ENCODE measurements around the gene ARL2. TPM values are rescaled to one million over a fixed set of nuclear protein-coding genes. Genes with fewer than 3 reads are reported as not detected.
"Not testable (repeated sequence)": the region's sequence is repeated elsewhere in the genome, so short reads cannot be mapped to it uniquely, and the experiment has no call there.

The ARL2 gene
- total RNA-seq, 4 donors from 2014 or later, result 64.4 to 103 (median 77.2) TPM

DNA sequence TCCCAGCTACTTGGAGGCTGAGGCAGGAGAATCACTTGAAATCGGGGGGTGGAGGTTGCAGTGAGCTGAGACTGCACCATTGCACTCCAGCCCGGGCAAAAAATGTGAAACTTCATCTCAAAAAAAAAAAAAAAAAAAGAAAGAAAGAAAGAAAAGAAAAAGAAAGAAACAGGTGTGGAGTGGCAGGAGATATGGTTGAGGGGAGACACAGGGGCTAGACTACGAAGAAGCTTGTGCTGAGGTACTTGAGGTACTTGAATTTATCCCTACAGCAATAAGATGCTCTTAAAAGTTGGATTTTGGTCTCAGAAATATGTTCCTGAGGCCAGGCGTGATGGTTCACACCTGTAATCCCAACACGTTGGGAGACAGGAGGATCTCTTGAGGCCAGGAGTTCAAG is 39.8 kb upstream of the ARL2 start:
- Histone ChIP-seq H3K4me3 (no peak overlapping the region), H3K9me3 (no peaks in the 10 kb centered on the region), H3K4me1 (peaks cover 0 to 13% (median 0%) of the 10 kb centered on the region in 4 donors), H3K27me3 (no peaks in the 10 kb centered on the region), H3K36me3 (no peaks in the 10 kb centered on the region), H3K27ac (peak overlapping the region in 2 of 4 donors; percentile 35 to 60)
- TF ChIP-seq POLR2A (IDR thresholded peaks at IDR 0.05), result no peak
- TF ChIP-seq, protein P1, sequence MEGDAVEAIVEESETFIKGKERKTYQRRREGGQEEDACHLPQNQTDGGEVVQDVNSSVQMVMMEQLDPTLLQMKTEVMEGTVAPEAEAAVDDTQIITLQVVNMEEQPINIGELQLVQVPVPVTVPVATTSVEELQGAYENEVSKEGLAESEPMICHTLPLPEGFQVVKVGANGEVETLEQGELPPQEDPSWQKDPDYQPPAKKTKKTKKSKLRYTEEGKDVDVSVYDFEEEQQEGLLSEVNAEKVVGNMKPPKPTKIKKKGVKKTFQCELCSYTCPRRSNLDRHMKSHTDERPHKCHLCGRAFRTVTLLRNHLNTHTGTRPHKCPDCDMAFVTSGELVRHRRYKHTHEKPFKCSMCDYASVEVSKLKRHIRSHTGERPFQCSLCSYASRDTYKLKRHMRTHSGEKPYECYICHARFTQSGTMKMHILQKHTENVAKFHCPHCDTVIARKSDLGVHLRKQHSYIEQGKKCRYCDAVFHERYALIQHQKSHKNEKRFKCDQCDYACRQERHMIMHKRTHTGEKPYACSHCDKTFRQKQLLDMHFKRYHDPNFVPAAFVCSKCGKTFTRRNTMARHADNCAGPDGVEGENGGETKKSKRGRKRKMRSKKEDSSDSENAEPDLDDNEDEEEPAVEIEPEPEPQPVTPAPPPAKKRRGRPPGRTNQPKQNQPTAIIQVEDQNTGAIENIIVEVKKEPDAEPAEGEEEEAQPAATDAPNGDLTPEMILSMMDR (IDR thresholded peaks at IDR 0.05), result no peak
- DNase-seq, result no peak

DNA sequence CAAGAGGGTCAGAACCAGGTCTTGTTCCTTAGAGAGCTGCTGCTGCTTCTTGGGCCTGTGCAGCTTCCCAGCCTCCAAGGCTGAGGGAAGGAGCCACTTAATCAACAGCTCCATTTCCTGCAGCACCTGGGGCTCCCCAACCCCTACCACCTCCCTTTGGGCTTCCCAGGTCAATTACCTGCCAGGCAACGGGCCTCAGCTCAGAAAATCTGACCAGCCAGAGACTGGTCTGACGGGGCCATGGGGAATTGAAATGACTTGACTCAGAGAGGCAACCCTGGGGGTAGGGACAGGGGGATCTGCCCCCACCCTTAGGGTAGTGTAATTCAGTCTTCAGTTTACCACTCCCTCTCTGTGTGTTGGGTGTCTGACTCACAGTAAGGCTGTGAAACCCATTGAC is 37.3 kb upstream of the ARL2 start:
- Histone ChIP-seq H3K4me1 (peaks cover 0 to 9% (median 0%) of the 10 kb centered on the region in 4 donors), H3K27ac (no peak overlapping the region), H3K36me3 (no peaks in the 10 kb centered on the region), H3K27me3 (no peaks in the 10 kb centered on the region), H3K4me3 (no peak overlapping the region), H3K9me3 (no peaks in the 10 kb centered on the region)
- DNase-seq, result no peak
- TF ChIP-seq, protein P1 (IDR thresholded peaks at IDR 0.05), result no peak
- TF ChIP-seq POLR2A (IDR thresholded peaks at IDR 0.05), result no peak

DNA sequence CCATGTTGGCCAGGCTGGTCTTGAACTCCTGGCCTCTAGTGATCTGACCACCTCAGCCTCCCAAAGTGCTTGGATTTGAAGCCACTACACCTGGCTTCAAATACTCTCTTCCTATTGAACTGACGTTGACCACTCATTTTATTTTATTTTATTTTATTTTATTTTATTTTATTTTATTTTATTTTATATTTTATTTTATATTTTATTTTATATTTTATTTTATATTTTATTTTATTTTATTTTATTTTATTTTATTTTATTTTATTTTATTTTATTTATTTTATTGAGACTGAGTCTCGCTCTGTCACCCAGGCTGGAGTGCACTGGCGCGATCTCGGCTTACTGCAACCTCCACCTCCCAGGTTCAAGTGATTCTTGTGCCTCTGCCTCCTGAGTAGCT is 30.6 kb upstream of the ARL2 start:
- not testable (repeated sequence) for H3K27ac ChIP-seq, H3K4me3 ChIP-seq, H3K4me1 ChIP-seq, H3K36me3 ChIP-seq, H3K9me3 ChIP-seq, DNase-seq, H3K27me3 ChIP-seq

DNA sequence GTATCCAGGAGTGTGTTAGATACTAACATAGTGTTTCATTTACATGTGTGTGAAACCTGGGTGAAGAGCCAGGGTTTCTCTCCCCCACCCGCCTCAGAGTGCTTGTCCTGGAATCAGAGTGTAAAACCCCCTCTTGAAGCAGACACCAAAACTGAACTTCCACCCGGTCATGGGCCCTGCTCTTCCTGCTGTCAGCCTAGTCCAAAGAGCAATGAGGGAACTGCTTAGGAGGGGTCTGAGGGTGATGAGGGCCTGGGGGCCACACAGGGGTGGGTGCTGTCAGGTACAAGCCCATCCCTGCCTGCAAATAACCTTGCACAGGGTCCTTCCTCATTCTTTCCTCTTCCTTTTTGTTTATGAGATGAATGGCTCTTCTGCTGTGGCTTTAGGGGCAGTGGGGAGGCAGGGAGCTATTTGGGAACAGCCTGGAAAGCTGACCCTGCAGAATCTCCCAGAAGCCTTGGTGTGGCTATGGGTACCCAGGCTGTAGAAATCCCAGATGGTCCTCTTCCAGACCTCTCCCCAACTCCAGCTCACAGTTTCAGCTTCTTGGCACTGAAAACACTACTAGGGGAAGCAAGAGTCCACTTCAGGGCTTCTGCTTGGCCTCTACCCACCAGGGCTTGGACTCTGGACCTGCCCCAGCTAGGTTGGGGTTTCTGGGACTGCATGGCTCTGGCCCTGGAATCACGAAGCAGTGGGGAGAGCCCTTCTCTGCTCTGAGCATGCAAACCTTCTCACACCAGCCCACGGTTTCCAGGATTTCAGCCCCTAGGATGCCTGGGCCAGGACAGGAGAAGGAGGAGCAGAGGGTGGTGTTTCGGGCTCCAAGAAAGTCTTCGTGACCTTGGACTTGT is 25.7 kb upstream of the ARL2 start:
- Histone ChIP-seq H3K27ac (peak overlapping the region in 1 of 4 donors; percentile 73), H3K9me3 (no peaks in the 10 kb centered on the region), H3K4me1 (peaks cover 0 to 20% (median 14%) of the 10 kb centered on the region in 4 donors), H3K27me3 (no peaks in the 10 kb centered on the region), H3K36me3 (no peaks in the 10 kb centered on the region), H3K4me3 (no peak overlapping the region)
- no peak for TF ChIP-seq POLR2A (IDR thresholded peaks at IDR 0.05)
- TF ChIP-seq, protein P1 (IDR thresholded peaks at IDR 0.05), result no peak
- no peak for DNase-seq

DNA sequence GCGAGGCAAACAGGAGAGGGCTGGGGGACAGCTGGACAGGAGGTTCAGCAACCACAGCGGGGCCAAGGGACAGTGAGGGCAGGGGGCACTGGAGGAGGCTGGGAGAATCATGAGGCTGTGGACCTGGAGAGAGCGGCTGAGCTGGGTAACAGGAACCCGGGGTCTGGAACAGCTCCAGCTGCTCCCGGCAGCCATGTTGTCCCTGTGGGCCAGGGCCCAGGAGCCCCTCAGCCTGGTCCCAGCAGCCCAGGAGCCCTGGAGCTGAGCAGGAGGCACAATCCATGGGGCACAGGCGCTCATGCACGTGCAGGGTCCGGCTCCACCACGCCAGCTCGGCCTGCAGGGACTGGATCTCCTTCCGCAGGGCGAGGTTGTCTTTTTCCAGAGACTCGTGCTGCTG is 24.5 kb upstream of the ARL2 start:
- H3K9me3 ChIP-seq, result no peaks in the 10 kb centered on the region
- peaks cover 0 to 3% (median 0%) of the 10 kb centered on the region in 3 donors for H3K36me3 ChIP-seq
- peak overlapping the region; percentile 28 to 73 (median 58) for H3K27ac ChIP-seq
- peak overlapping the region in 1 of 4 donors; percentile 14 for H3K4me3 ChIP-seq
- DNase-seq, result no peak
- TF ChIP-seq, protein P1 (IDR thresholded peaks at IDR 0.05), result no peak
- no peak for TF ChIP-seq POLR2A (IDR thresholded peaks at IDR 0.05)
- peaks cover 0 to 20% (median 14%) of the 10 kb centered on the region in 4 donors for H3K4me1 ChIP-seq
- H3K27me3 ChIP-seq, result no peaks in the 10 kb centered on the region

DNA sequence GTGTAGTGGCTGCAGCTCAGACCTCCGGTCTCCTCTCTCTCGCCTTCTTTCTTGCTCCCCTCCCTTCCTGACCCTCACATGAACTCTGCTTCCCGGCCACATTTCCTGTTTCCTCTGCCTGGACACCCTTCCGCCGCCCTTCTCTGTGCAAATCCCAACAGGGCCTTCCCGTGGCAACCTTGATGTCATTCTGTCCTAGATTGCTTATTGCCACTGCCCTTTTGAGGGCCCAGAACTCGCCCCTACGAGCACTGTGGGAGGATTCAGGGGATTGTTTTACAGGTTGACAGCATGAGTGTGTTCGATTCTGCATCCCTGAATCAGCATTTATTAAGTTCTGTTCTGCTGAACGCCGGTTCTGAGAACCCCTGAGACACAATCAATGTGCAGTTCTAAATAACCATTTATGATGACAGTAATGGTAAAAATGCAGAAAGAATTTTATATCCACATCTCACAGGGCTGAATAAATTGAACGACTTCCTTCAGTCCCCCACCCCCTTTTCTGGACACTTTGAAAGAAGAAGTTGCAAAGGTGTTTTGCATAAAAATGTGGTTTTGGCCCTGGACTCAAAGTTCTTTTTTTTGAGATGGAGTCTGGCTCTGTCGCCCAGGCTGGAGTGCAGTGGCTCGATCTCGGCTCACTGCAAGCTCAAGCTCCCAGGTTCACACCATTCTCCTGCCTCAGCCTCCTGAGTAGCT is 23.6 kb upstream of the ARL2 start:
- Histone ChIP-seq H3K36me3 (peaks cover 0 to 3% (median 0%) of the 10 kb centered on the region in 3 donors), H3K4me3 (peak overlapping the region in 1 of 4 donors; percentile 14), H3K4me1 (peaks cover 0 to 20% (median 16%) of the 10 kb centered on the region in 4 donors), H3K27ac (peak overlapping the region; percentile 43 to 73 (median 58)), H3K27me3 (no peaks in the 10 kb centered on the region), H3K9me3 (no peaks in the 10 kb centered on the region)
- no peak for TF ChIP-seq POLR2A (IDR thresholded peaks at IDR 0.05)
- TF ChIP-seq, protein P1 (IDR thresholded peaks at IDR 0.05), result no peak
- DNase-seq, result peak in 2 of 3 donors; percentile 53 to 56

Data from Peyer's patch (tissue), 4 donors.